Chondrocyte (in vitro differentiated cells): Measurements from ENCODE around the gene CHCHD3. TPM values are rescaled to one million over a fixed set of nuclear protein-coding genes. Genes with fewer than 3 reads are reported as not detected.

Experiments
- DNase-seq: peaks from one replicate; pipeline ENCODE4 v3.0.0; 2021; ENCODE audit warnings: mixed read lengths, low spot score
- H3K27ac Mint-ChIP-seq: one replicate; pipeline ENCODE4 v1.8.0; 2021; ENCODE audit warnings: mild to moderate bottlenecking, moderate library complexity, mixed read lengths; ENCODE audit not compliant: unreplicated experiment
- H3K27me3 Mint-ChIP-seq: 2 replicates; pipeline ENCODE4 v1.8.0; 2021; ENCODE audit warnings: low read depth, mixed read lengths
- H3K36me3 Mint-ChIP-seq: 2 replicates; pipeline ENCODE4 v1.8.0; 2021; ENCODE audit warnings: low read depth, mixed read lengths
- H3K4me1 Mint-ChIP-seq: 2 replicates; pipeline ENCODE4 v1.8.0; 2021; ENCODE audit warnings: low read depth, mild to moderate bottlenecking, mixed read lengths
- H3K4me3 Mint-ChIP-seq: one replicate; pipeline ENCODE4 v1.8.0; 2021; ENCODE audit warnings: mild to moderate bottlenecking, moderate library complexity, mixed read lengths; ENCODE audit not compliant: unreplicated experiment
- H3K9me3 Mint-ChIP-seq: 2 replicates; pipeline ENCODE4 v1.8.0; 2021; ENCODE audit warnings: low read depth, mixed read lengths
- CTCF ChIP-seq: fragments of 200-600 bp; sonication (generic); IDR thresholded peaks from 2 replicates; pipeline ENCODE4 v1.5.0; 2021; ENCODE audit warnings: antibody characterized with exemption, mild to moderate bottlenecking, moderate library complexity
- total RNA-seq: library from RNA; stranded (reverse); gene quantifications from 3 replicates; pipeline ENCODE4 v1.2.1, GENCODE V29; 2021

CHCHD3 gene
- total RNA-seq, 1 donor from 2014 or later = 42.6 TPM

- no peak overlapping the region for H3K27ac Mint-ChIP-seq
- DNase-seq = no peak
These were observed 342.5 kb downstream of the CHCHD3 start for GRCh38 chr7:132739271-132739955.

GRCh38 chr7:132738254-132738653, 343.6 kb downstream of the CHCHD3 start:
- peaks cover 24% of the 10 kb centered on the region for H3K4me1 Mint-ChIP-seq
- DNase-seq = no peak
- H3K4me3 Mint-ChIP-seq = no peak overlapping the region
- TF ChIP-seq CTCF = no peak
- H3K36me3 Mint-ChIP-seq = no peaks in the 10 kb centered on the region
- peaks cover 17% of the 10 kb centered on the region for H3K9me3 Mint-ChIP-seq
- H3K27me3 Mint-ChIP-seq = no peaks in the 10 kb centered on the region
- H3K27ac Mint-ChIP-seq = no peak overlapping the region

More at GRCh38 chr7:132739271-132739955, 342.5 kb downstream of the CHCHD3 start:
- Mint-ChIP-seq H3K36me3 (peaks cover 5% of the 10 kb centered on the region), H3K27me3 (no peaks in the 10 kb centered on the region), H3K4me3 (no peak overlapping the region), H3K4me1 (peaks cover 24% of the 10 kb centered on the region), H3K9me3 (peaks cover 23% of the 10 kb centered on the region)
- no peak for TF ChIP-seq CTCF

GRCh38 chr7:132735476-132735875, 346.4 kb downstream of the CHCHD3 start:
- H3K27me3 Mint-ChIP-seq = peaks cover 2% of the 10 kb centered on the region
- H3K27ac Mint-ChIP-seq = no peak overlapping the region
- H3K36me3 Mint-ChIP-seq = no peaks in the 10 kb centered on the region
- peaks cover 13% of the 10 kb centered on the region for H3K4me1 Mint-ChIP-seq
- TF ChIP-seq CTCF = no peak
- DNase-seq = no peak
- no peak overlapping the region for H3K4me3 Mint-ChIP-seq
- H3K9me3 Mint-ChIP-seq = no peaks in the 10 kb centered on the region

Other genes starting within 250 kb of the CHCHD3 start
- 67.7 to 97.9 TPM (median 73.8 TPM) in 3 replicates for gene EXOC4, start 171.0 kb upstream of the CHCHD3 start, total RNA-seq